Duodenal mucosa (tissue), 2 donors: ENCODE measurements around the gene FBXW8.

Experiments
- H3K27ac ChIP-seq: one replicate; pipeline ENCODE4 v1.7.0; 2013; ENCODE audit warnings: low read depth, low read length
- H3K27me3 ChIP-seq, 2 donors: one replicate each; pipeline ENCODE4 v1.7.0; 2013; ENCODE audit warnings: low read length in 2 of 2, control low read depth in 1 of 2; ENCODE audit not compliant: insufficient read depth in 2 of 2, control insufficient read depth in 1 of 2
- H3K36me3 ChIP-seq, 2 donors: one replicate each; pipeline ENCODE4 v1.7.0; 2013; ENCODE audit warnings: low read length in 2 of 2, control low read depth in 1 of 2; ENCODE audit not compliant: insufficient read depth in 2 of 2, control insufficient read depth in 1 of 2
- H3K4me1 ChIP-seq, 2 donors: one replicate each; pipeline ENCODE4 v1.7.0; 2013; ENCODE audit warnings: low read length in 2 of 2, control low read depth in 1 of 2; ENCODE audit not compliant: insufficient read depth in 2 of 2, control insufficient read depth in 1 of 2
- H3K4me3 ChIP-seq, 2 donors: one replicate each; pipeline ENCODE4 v1.7.0; 2013; ENCODE audit warnings: low read length in 2 of 2, low read depth in 1 of 2
- H3K9ac ChIP-seq, 2 donors: one replicate each; pipeline ENCODE4 v1.7.0; 2013; ENCODE audit warnings: low read length in 2 of 2, low read depth in 1 of 2
- H3K9me3 ChIP-seq, 2 donors: one replicate each; pipeline ENCODE4 v1.7.0; 2013; ENCODE audit warnings: low read length in 2 of 2, control low read depth in 1 of 2; ENCODE audit not compliant: control insufficient read depth in 1 of 2

Gene FBXW8

GRCh38 chr12:116996093-116996492 lies 85.3 kb downstream of the FBXW8 start:
- Histone ChIP-seq H3K27me3 (no peaks in the 10 kb centered on the region), H3K27ac (no peak overlapping the region), H3K9ac (no peak overlapping the region), H3K9me3 (no peaks in the 10 kb centered on the region), H3K4me1 (no peaks in the 10 kb centered on the region), H3K36me3 (peaks cover 5 to 7% of the 10 kb centered on the region in 2 donors), H3K4me3 (no peak overlapping the region)

DNA sequence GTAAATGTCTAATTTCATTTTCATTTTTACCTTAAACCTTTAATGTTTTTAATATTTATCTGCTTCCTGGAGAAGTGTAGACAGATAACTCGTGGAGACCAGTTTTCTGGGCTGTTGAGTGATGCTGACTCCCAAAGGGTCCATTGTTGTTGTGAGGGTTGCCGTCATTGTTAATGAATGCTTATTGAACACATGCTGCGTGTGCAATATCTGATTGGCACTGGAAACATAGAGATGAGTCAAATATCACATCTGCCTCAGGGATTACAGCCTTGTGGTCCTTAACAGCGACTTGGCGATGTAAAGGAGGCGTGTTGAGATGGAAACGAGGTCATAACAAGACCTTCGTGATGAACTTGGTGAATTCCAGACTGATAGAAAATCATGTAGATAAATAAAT lies 85.9 kb downstream of the FBXW8 start:
- Histone ChIP-seq H3K27me3 (no peaks in the 10 kb centered on the region), H3K27ac (no peak overlapping the region), H3K9me3 (no peaks in the 10 kb centered on the region), H3K36me3 (peaks cover 5 to 6% of the 10 kb centered on the region in 2 donors), H3K4me1 (no peaks in the 10 kb centered on the region), H3K9ac (no peak overlapping the region), H3K4me3 (no peak overlapping the region)

- Histone ChIP-seq H3K9ac (no peak overlapping the region), H3K36me3 (peaks cover 8 to 11% of the 10 kb centered on the region in 2 donors), H3K9me3 (no peaks in the 10 kb centered on the region), H3K4me3 (no peak overlapping the region), H3K4me1 (no peaks in the 10 kb centered on the region), H3K27ac (no peak overlapping the region), H3K27me3 (no peaks in the 10 kb centered on the region)
Measured at GRCh38 chr12:116999066-116999465, 88.3 kb downstream of the FBXW8 start.

DNA sequence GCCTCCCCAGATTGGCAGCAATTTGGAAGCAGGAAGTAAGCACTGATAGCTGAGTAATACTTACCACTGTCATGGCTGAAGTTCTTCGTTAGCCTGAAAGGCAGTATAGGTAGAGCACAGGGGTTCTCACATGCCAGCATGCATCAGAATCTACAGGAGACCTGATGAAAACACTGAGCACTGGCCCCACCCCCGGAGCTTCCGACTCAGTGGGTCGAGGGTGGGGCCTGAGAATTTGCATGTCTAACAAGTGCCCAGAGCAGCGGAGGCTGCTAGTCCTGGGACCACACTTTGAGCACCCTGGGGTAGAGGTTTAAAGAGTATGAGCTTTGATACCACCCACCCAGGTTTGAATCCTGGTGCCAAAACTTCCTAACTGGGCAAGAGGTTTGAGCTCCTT lies 89.6 kb downstream of the FBXW8 start:
- H3K4me3 ChIP-seq: no peak overlapping the region
- H3K27ac ChIP-seq: no peak overlapping the region
- H3K36me3 ChIP-seq: peaks cover 8 to 20% of the 10 kb centered on the region in 2 donors
- no peaks in the 10 kb centered on the region for H3K4me1 ChIP-seq
- H3K27me3 ChIP-seq: no peaks in the 10 kb centered on the region
- no peak overlapping the region for H3K9ac ChIP-seq
- H3K9me3 ChIP-seq: no peaks in the 10 kb centered on the region

DNA sequence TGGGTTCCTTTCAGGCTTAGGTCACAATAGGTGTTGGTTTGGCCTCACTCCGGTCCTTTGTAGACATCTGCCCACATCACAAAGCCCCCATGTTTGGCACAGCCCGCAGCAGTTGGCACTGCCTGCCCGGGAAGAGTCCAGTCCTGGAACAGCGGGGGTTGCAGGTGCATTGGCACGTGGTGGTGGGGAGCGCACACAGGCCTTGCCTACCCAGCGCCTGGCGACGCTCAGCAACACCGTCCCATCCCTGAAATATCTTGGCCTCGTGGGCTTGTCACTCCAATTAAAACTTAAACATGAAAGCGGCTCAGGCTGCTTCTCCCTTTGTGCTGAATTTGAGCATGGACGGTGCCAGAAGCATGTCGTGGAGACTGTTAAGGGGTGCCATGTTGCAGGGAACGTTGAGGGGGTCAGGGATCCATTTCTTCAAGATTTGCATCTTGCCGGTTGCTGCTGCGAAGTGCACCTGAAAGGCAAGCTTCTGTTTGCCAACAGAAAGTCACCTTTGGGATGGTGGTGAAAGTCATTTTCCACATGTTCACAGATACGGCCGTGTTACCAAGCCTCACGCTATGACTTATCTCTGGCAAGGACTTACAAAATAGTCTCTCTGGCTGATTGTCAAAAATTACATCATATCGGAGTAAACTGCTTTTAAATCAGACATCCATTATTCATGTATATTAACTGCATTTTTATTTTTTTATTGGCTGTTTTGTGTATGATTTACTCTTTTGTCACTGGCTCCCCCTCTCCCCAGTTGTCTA lies 91.5 kb downstream of the FBXW8 start:
- H3K4me1 ChIP-seq: no peaks in the 10 kb centered on the region
- H3K9me3 ChIP-seq: no peaks in the 10 kb centered on the region
- no peak overlapping the region for H3K27ac ChIP-seq
- H3K27me3 ChIP-seq: no peaks in the 10 kb centered on the region
- H3K4me3 ChIP-seq: no peak overlapping the region
- peaks cover 7 to 27% of the 10 kb centered on the region in 2 donors for H3K36me3 ChIP-seq
- no peak overlapping the region for H3K9ac ChIP-seq

DNA sequence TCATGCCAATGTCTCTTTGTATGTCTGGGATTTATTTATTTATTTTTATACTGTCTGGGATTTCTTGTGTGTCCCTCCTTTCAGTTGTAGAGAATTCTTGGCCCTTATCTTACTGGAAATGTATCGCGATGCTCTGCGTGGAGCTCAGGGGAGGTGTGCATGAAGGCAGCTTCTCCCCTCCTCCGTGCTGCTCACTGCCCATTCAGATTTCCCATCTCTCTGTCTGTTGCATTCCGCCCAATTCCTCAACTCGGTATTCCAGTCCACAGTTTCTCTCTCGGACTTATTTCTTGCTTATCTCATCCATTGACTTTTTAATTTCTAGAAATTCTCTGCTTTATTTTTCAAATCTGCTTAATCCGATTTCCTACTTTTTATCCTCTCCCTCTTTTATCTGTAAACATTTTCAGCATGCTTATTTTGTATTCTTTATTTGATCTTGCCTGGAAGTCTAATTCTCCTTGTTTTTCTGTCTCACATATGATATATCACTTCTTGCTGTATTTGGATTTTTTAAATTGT lies 93.2 kb downstream of the FBXW8 start:
- no peak overlapping the region for H3K27ac ChIP-seq
- no peaks in the 10 kb centered on the region for H3K4me1 ChIP-seq
- H3K9ac ChIP-seq: no peak overlapping the region
- no peaks in the 10 kb centered on the region for H3K27me3 ChIP-seq
- H3K36me3 ChIP-seq: peaks cover 4 to 33% of the 10 kb centered on the region in 2 donors
- H3K9me3 ChIP-seq: no peaks in the 10 kb centered on the region
- no peak overlapping the region for H3K4me3 ChIP-seq

DNA sequence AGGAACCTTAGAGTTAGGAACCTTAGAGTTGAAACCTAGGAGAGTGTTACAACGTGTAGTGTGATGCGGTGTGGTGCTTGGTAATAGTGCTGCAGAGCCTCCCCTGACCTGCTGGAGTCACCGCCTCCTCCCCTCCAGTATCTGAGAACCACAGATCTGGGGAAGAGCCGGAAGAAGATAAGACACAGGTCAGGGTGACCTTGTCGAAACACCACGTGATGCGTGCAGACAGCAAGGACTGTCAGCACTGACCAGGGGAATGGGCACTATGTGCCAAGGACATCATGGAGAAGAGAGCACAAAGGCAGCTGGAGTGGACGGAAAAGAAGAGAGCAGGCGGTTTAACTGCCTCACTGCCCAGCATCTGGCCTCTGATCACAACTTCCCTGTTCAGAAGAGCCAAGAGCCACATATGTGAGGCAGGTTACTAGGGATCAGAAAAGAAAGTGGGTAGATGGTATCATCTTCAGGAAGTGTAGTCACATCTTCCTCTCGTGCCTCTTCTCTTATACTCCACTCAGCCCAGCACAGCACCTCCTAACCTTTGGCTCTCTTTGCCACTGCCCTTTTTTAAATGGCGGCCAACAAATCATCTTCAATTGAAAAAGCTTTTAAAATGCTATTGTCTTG lies 94.8 kb downstream of the FBXW8 start:
- H3K9ac ChIP-seq: no peak overlapping the region
- no peaks in the 10 kb centered on the region for H3K4me1 ChIP-seq
- H3K9me3 ChIP-seq: no peaks in the 10 kb centered on the region
- no peak overlapping the region for H3K4me3 ChIP-seq
- H3K27me3 ChIP-seq: no peaks in the 10 kb centered on the region
- no peak overlapping the region for H3K27ac ChIP-seq
- peaks cover 4 to 38% of the 10 kb centered on the region in 2 donors for H3K36me3 ChIP-seq

DNA sequence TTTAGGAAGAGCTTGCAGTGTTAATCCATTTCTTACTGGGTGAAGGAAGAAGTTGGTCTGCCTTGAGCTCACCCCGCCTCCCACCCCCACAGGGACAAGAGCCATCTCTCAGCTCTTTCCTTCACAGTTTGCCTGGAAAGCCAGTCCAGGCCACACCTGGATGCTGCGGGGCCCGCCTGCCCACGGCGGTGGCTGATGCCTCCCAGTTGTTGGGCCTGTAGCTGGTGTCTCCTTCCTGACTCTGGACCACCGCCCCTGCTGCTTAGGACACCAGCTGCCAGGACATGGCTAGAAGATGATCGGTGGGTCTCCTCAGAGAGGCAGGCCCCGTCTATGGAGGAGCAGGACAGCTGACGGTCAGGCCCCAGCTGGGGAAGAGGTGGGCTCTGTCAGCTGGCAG lies 95.6 kb downstream of the FBXW8 start:
- H3K9me3 ChIP-seq: no peaks in the 10 kb centered on the region
- no peaks in the 10 kb centered on the region for H3K4me1 ChIP-seq
- H3K36me3 ChIP-seq: peaks cover 4 to 38% of the 10 kb centered on the region in 2 donors
- no peak overlapping the region for H3K27ac ChIP-seq
- H3K27me3 ChIP-seq: no peaks in the 10 kb centered on the region
- no peak overlapping the region for H3K4me3 ChIP-seq
- H3K9ac ChIP-seq: no peak overlapping the region

DNA sequence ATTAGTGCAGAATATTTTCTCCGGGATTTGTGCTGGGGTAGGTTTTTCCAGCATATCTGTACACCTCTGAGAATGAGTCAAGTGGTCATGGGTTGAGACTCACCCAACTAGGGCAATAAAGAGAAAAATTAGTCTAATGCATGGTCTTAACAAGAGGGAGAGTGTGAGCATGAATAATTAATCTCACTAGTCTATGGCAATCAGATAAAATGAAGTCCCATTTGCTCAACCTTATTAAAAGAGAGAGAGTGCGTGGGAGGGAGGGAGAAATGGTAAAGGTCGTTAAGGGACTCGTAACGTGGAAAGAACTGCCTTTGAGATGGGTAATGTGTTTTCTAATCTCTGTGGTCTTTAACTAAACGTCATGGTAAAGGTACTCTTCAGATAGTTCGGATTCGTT lies 96.8 kb downstream of the FBXW8 start:
- Histone ChIP-seq H3K27ac (no peak overlapping the region), H3K27me3 (no peaks in the 10 kb centered on the region), H3K4me3 (no peak overlapping the region), H3K9ac (no peak overlapping the region), H3K36me3 (peaks cover 0 to 36% of the 10 kb centered on the region in 2 donors), H3K4me1 (no peaks in the 10 kb centered on the region), H3K9me3 (no peaks in the 10 kb centered on the region)

DNA sequence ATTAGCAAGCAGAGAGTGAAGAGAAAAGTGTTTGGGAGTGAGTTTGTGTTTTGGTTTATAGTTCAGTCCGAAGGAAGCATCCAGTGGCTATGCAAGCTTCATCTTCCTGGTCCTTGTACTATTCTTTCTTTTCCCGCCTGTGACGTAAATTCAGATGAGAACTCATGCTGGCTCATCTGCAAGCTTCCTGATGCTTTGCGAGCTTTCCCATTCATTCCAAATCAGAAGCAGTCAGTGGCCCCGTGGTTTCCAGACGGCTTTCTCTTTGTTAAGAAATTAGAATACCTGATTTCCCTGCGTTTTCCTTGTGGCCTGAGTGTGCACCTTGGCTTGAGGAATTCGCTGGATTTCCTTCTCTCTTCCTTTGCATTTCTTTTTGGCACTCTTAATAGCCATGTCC lies 99.0 kb downstream of the FBXW8 start:
- H3K27ac ChIP-seq: no peak overlapping the region
- H3K36me3 ChIP-seq: peaks cover 3 to 36% of the 10 kb centered on the region in 2 donors
- H3K9ac ChIP-seq: no peak overlapping the region
- H3K27me3 ChIP-seq: no peaks in the 10 kb centered on the region
- no peaks in the 10 kb centered on the region for H3K9me3 ChIP-seq
- H3K4me1 ChIP-seq: no peaks in the 10 kb centered on the region
- no peak overlapping the region for H3K4me3 ChIP-seq
